HCT116 (cell line): ENCODE data around the gene RABL3. TPM values are rescaled to one million over a fixed set of nuclear protein-coding genes. Genes with fewer than 3 reads are reported as not detected.

Experiments
- ATAC-seq: fragments of 200-7000 bp; cut with Tn5 transposase; 2 replicates; pipeline ENCODE4 v1.9.1; 2020; ENCODE audit warnings: mild to moderate bottlenecking, moderate library complexity
- BruUV-seq: library from RNA; stranded (reverse); fragments of 400-500 nt; replicated peaks from 2 replicates; lab custom pipeline; 2021; lab: Mats Ljungman, UMichigan
- CTCF ChIA-PET: fragments of 300-600 bp; sonication (Branson Sonifier 250); formaldehyde crosslinking; loops from one replicate; lab custom pipeline; 2021; ENCODE audit warnings: antibody characterized with exemption; lab: Charles Lee
- POLR2A ChIA-PET: fragments of 300-600, 350-600 bp; sonication (Branson Sonifier 250); formaldehyde crosslinking; loops from one replicate; lab custom pipeline; 2021; ENCODE audit warnings: antibody characterized with exemption; lab: Charles Lee
- RAD21 ChIA-PET, 2 experiments: fragments of 300-600 bp; sonication (Branson Sonifier 250); formaldehyde crosslinking; loops; one replicate each; lab custom pipeline; 2023; ENCODE audit warnings: low total read pairs in 2 of 2; ENCODE audit not compliant: uncharacterized antibody in 2 of 2, unreplicated experiment in 2 of 2, low non-redundant PET in 1 of 2; lab: Charles Lee
- DNase-seq: peaks from one replicate; pipeline ENCODE4 v3.0.0-alpha.2; 2010; ENCODE audit warnings: low read depth, low spot score
- H2AFZ ChIP-seq: fragments of 200-600 bp; shearing (Covaris generic), sonication (generic); 2 replicates; pipeline ENCODE4 v1.6.1; 2017; ENCODE audit warnings: low read depth, mixed run types, mixed read lengths, antibody characterized with exemption, low read length; ENCODE audit not compliant: poor library complexity, severe bottlenecking
- H3K27ac ChIP-seq: 2 replicates; pipeline ENCODE4 v1.5.1; 2012; ENCODE audit warnings: low read depth, low read length
- H3K27me3 ChIP-seq: fragments of 200-600 bp; sonication (generic); 2 replicates; pipeline ENCODE4 v1.6.1; 2016; ENCODE audit warnings: mixed run types, low read length, mixed read lengths; ENCODE audit not compliant: insufficient read depth
- H3K36me3 ChIP-seq, 2 experiments: fragments of 200-500 bp in 1 of 2; fragments of 200-600 bp in 1 of 2; sonication (Bioruptor generic) in 1 of 2; sonication (generic) in 1 of 2; 2 replicates each; pipeline versions ENCODE4 v1.5.1 to v1.6.1; 2014 to 2016; ENCODE audit warnings: low read length in 2 of 2, inconsistent platforms in 1 of 2, mixed read lengths in 1 of 2, mixed run types in 1 of 2; ENCODE audit not compliant: insufficient read depth in 2 of 2, control insufficient read depth in 1 of 2
- H3K4me1 ChIP-seq, 2 experiments: fragments of 200-600 bp in 1 of 2; sonication (generic) in 1 of 2; 2 replicates each; pipeline versions ENCODE4 v1.5.1 to v1.6.1; 2012 to 2017; ENCODE audit warnings: low read length in 2 of 2, inconsistent platforms in 1 of 2, mild to moderate bottlenecking in 1 of 2, mixed read lengths in 1 of 2, mixed run types in 1 of 2, moderate library complexity in 1 of 2; ENCODE audit not compliant: insufficient read depth in 2 of 2, control insufficient read depth in 1 of 2
- H3K4me2 ChIP-seq: fragments of 200-600 bp; sonication (generic); 2 replicates; pipeline ENCODE4 v1.6.1; 2017; ENCODE audit warnings: mixed run types, low read length, mixed read lengths
- H3K4me3 ChIP-seq, 2 experiments: fragments of 200-600 bp in 1 of 2; sonication (generic) in 1 of 2; replicated peaks in 1 of 2; 2 replicates each; pipeline ENCODE4 v1.5.1; 2011 to 2016; ENCODE audit warnings: low read length in 2 of 2, control low read depth in 1 of 2, low read depth in 1 of 2, mild to moderate bottlenecking in 1 of 2, mixed read lengths in 1 of 2, mixed run types in 1 of 2
- H3K79me2 ChIP-seq: fragments of 200-600 bp; sonication (generic); 2 replicates; pipeline ENCODE4 v1.6.1; 2017; ENCODE audit warnings: mild to moderate bottlenecking, mixed run types, low read length, moderate library complexity, mixed read lengths; ENCODE audit not compliant: insufficient read depth
- H3K9ac ChIP-seq: fragments of 200-600 bp; sonication (generic); 2 replicates; pipeline ENCODE4 v1.6.1; 2016; ENCODE audit warnings: low read length, mixed read lengths
- H3K9me2 ChIP-seq: fragments of 200-600 bp; sonication (generic), shearing (Covaris generic); 2 replicates; pipeline ENCODE4 v1.6.1; 2017; ENCODE audit warnings: mixed run types, mild to moderate bottlenecking, moderate library complexity; ENCODE audit not compliant: insufficient read depth
- H3K9me3 ChIP-seq, 2 experiments: fragments of 200-500 bp in 1 of 2; fragments of 200-600 bp in 1 of 2; sonication (Bioruptor generic) in 1 of 2; sonication (generic) in 1 of 2; 2 replicates each; pipeline ENCODE4 v1.6.1; 2014 to 2017; ENCODE audit warnings: low read length in 2 of 2, mixed read lengths in 2 of 2, inconsistent platforms in 1 of 2, low read depth in 1 of 2, mild to moderate bottlenecking in 1 of 2, mixed run types in 1 of 2, moderate library complexity in 1 of 2; ENCODE audit not compliant: control insufficient read depth in 1 of 2, insufficient read depth in 1 of 2
- H4K20me1 ChIP-seq: fragments of 200-600 bp; sonication (generic), shearing (Covaris generic); 2 replicates; pipeline ENCODE4 v1.6.1; 2017; ENCODE audit warnings: mixed run types, mild to moderate bottlenecking, moderate library complexity; ENCODE audit not compliant: insufficient read depth
- CBX3 ChIP-seq: IDR thresholded peaks from 2 replicates; pipeline ENCODE4 v1.6.1; 2012; ENCODE audit warnings: low read depth
- ELF1 ChIP-seq: IDR thresholded peaks from 2 replicates; pipeline ENCODE4 v1.6.1; 2012; ENCODE audit warnings: low read depth, borderline replicate concordance
- EZH2phosphoT487 ChIP-seq: fragments of 200-600 bp; IDR thresholded peaks from 2 replicates; pipeline ENCODE4 v1.6.1; 2018; ENCODE audit warnings: antibody characterized with exemption, borderline replicate concordance
- JUND ChIP-seq: IDR thresholded peaks from 2 replicates; pipeline ENCODE4 v1.6.1; 2012
- POLR2A ChIP-seq: IDR thresholded peaks from 2 replicates; pipeline ENCODE4 v1.7.0; 2011; ENCODE audit warnings: borderline replicate concordance; ENCODE audit not compliant: insufficient read depth, insufficient read length; ENCODE audit errors: extremely low read depth
- POLR2AphosphoS5 ChIP-seq: IDR thresholded peaks from 2 replicates; pipeline ENCODE4 v1.6.1; 2011; ENCODE audit warnings: mild to moderate bottlenecking, low read depth, low read length, moderate library complexity
- SIN3A ChIP-seq: IDR thresholded peaks from 2 replicates; pipeline ENCODE4 v1.6.1; 2012; ENCODE audit warnings: low read depth
- SP1 ChIP-seq: IDR thresholded peaks from 2 replicates; pipeline ENCODE4 v1.6.1; 2012; ENCODE audit warnings: low read depth
- SRF ChIP-seq: IDR thresholded peaks from 2 replicates; pipeline ENCODE4 v1.6.1; 2012; ENCODE audit warnings: low read depth
- TCF7L2 ChIP-seq: IDR thresholded peaks from 2 replicates; pipeline ENCODE4 v1.7.0; 2011; ENCODE audit warnings: borderline replicate concordance, inconsistent platforms; ENCODE audit not compliant: insufficient read depth, insufficient read length; ENCODE audit errors: extremely low read depth
- YY1 ChIP-seq: IDR thresholded peaks from 2 replicates; pipeline ENCODE4 v1.6.1; 2011; ENCODE audit warnings: low read length, low read depth, moderate library complexity, mild to moderate bottlenecking; ENCODE audit not compliant: insufficient replicate concordance; ENCODE audit errors: extremely low read depth
- ZNF274 ChIP-seq: fragments of 200-500 bp; sonication (Bioruptor generic); IDR thresholded peaks from 2 replicates; pipeline ENCODE4 v1.6.1; 2014; ENCODE audit warnings: mild to moderate bottlenecking, low read depth, low read length, inconsistent platforms
- intact Hi-C: fragments of 100-400 bp; cut with micrococcal nuclease; formaldehyde crosslinking; loops from 2 replicates; pipeline ENCODE4 v1.10.0; 2022
- total RNA-seq: library from RNA; stranded (reverse); gene quantifications from one replicate; pipeline ENCODE4 v1.2.1, GENCODE V29; 2021; ENCODE audit not compliant: unreplicated experiment
- TF ChIP-seq, protein P1 (sequence below): IDR thresholded peaks from 2 replicates; pipeline ENCODE4 v1.6.1; 2011; ENCODE audit warnings: mild to moderate bottlenecking, low read length, moderate library complexity; ENCODE audit not compliant: insufficient replicate concordance; ENCODE audit errors: extremely low read depth
- TF ChIP-seq, protein P2 (sequence below): IDR thresholded peaks from 2 replicates; pipeline ENCODE4 v1.6.1; 2012; ENCODE audit warnings: low read depth
- TF ChIP-seq, protein P3 (sequence below): IDR thresholded peaks from 2 replicates; pipeline ENCODE4 v1.6.1; 2012

Gene RABL3
- total RNA-seq, 1 experiment from 2014 or later, result 23.8 TPM

DNA sequence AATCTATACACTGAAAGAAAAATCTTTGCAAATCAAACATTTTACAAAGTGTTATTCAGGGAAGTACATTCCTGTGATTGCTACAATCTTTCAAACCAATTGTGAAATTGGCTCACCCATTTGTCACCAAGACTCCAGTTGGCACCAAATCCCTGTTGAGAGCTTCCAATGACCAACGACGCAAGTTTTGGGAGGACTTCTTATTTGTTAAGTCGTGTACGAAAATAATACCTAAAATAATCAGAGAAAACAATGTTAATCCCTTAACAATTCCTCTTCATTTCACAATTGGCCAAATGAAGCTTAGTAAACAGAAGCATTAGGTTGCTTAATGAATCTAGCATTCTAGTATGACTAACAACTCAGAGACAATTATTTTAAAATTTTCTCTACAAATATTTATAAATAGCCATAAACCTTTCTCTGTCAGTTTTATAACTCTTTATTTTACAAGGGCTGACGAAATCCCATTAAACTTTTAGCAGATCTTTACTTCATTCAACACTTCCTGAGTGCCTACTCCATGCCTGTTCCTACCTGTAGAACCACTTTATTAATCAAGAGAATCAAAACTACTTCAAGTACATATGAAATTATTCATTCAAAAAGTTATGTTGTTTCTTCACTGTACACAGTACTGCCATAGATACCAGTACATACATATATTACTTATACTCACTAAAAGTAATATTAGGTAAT lies 36.3 kb downstream of the RABL3 start:
- CTCF ChIA-PET, result no interaction called here
- TF ChIP-seq POLR2AphosphoS5 (no peak), SRF (no peak), ELF1 (no peak), POLR2A (no peak)
- TF ChIP-seq, protein P1, sequence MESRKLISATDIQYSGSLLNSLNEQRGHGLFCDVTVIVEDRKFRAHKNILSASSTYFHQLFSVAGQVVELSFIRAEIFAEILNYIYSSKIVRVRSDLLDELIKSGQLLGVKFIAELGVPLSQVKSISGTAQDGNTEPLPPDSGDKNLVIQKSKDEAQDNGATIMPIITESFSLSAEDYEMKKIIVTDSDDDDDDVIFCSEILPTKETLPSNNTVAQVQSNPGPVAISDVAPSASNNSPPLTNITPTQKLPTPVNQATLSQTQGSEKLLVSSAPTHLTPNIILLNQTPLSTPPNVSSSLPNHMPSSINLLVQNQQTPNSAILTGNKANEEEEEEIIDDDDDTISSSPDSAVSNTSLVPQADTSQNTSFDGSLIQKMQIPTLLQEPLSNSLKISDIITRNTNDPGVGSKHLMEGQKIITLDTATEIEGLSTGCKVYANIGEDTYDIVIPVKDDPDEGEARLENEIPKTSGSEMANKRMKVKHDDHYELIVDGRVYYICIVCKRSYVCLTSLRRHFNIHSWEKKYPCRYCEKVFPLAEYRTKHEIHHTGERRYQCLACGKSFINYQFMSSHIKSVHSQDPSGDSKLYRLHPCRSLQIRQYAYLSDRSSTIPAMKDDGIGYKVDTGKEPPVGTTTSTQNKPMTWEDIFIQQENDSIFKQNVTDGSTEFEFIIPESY, result no peak
- RAD21 ChIA-PET, result no interaction called here

DNA sequence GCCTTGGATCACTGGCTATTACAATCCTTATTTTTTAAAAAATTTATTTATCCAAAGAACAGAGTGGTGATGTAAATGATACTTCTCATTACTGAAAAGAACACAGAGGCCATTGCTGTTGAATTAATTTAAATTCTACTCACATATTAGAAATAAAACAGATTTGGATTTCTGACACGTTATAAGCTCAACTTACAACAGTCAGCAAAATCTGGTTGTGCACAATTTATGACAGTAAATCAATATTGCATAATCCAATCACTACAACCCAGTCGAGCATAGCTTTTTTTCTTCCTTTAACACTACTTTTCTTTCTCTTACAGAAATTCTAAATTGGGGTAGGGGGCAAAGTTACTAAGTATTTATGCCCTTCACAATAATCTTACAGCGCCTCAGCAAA lies 43.0 kb downstream of the RABL3 start:
- Histone ChIP-seq H3K79me2 (no peaks in the 10 kb centered on the region; the same call in 1 of the 2 replicates), H3K27me3 (no peaks in the 10 kb centered on the region), H3K9me3 (no peaks in the 10 kb centered on the region), H3K9ac (no peak overlapping the region), H3K4me1 (no peaks in the 10 kb centered on the region), H3K36me3 (no peaks in the 10 kb centered on the region; a peak in 1 of 4 replicates), H4K20me1 (no peaks in the 10 kb centered on the region), H3K4me3 (no peak overlapping the region), H3K27ac (no peak overlapping the region), H3K4me2 (no peak overlapping the region), H3K9me2 (no peaks in the 10 kb centered on the region), H2AFZ (no peak overlapping the region)
- ChIA-PET RAD21 (no interaction called here), CTCF (no interaction called here), POLR2A (no interaction called here)
- no TSS peak for BruUV-seq
- intact Hi-C loops, result no loop called here
- DNase-seq (no peak), ATAC-seq (no peak)
- no peak for TF ChIP-seq SP1
- no peak for TF ChIP-seq CBX3
- no peak for TF ChIP-seq POLR2A
- no peak for TF ChIP-seq TCF7L2
- TF ChIP-seq YY1, result no peak
- TF ChIP-seq SRF, result no peak
- TF ChIP-seq JUND, result no peak
- TF ChIP-seq SIN3A, result no peak
- TF ChIP-seq EZH2phosphoT487, result no peak
- TF ChIP-seq, protein P2, sequence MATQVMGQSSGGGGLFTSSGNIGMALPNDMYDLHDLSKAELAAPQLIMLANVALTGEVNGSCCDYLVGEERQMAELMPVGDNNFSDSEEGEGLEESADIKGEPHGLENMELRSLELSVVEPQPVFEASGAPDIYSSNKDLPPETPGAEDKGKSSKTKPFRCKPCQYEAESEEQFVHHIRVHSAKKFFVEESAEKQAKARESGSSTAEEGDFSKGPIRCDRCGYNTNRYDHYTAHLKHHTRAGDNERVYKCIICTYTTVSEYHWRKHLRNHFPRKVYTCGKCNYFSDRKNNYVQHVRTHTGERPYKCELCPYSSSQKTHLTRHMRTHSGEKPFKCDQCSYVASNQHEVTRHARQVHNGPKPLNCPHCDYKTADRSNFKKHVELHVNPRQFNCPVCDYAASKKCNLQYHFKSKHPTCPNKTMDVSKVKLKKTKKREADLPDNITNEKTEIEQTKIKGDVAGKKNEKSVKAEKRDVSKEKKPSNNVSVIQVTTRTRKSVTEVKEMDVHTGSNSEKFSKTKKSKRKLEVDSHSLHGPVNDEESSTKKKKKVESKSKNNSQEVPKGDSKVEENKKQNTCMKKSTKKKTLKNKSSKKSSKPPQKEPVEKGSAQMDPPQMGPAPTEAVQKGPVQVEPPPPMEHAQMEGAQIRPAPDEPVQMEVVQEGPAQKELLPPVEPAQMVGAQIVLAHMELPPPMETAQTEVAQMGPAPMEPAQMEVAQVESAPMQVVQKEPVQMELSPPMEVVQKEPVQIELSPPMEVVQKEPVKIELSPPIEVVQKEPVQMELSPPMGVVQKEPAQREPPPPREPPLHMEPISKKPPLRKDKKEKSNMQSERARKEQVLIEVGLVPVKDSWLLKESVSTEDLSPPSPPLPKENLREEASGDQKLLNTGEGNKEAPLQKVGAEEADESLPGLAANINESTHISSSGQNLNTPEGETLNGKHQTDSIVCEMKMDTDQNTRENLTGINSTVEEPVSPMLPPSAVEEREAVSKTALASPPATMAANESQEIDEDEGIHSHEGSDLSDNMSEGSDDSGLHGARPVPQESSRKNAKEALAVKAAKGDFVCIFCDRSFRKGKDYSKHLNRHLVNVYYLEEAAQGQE, result no peak
- TF ChIP-seq ZNF274, result no peak
- TF ChIP-seq, protein P3, sequence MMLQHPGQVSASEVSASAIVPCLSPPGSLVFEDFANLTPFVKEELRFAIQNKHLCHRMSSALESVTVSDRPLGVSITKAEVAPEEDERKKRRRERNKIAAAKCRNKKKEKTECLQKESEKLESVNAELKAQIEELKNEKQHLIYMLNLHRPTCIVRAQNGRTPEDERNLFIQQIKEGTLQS, result no peak

More for the DNA sequence above, 36.3 kb downstream of the RABL3 start:
- POLR2A ChIA-PET, result no interaction called here
- Histone ChIP-seq H3K4me1 (no peaks in the 10 kb centered on the region), H3K27ac (no peak overlapping the region), H3K27me3 (no peaks in the 10 kb centered on the region), H4K20me1 (no peaks in the 10 kb centered on the region), H3K4me3 (no peak overlapping the region), H3K9me3 (no peaks in the 10 kb centered on the region), H3K4me2 (no peak overlapping the region), H3K9ac (no peak overlapping the region), H2AFZ (no peak overlapping the region), H3K79me2 (no peaks in the 10 kb centered on the region; the same call in 1 of the 2 replicates), H3K9me2 (no peaks in the 10 kb centered on the region), H3K36me3 (no peaks in the 10 kb centered on the region; a peak in 1 of 4 replicates)
- BruUV-seq, result no TSS peak
- DNase-seq (no peak), ATAC-seq (no peak)
- intact Hi-C loops, result no loop called here
